ENCODE measurements around the gene MAP3K12. TPM values are rescaled to one million over a fixed set of nuclear protein-coding genes. Genes with fewer than 3 reads are reported as not detected.

The MAP3K12 gene
- total RNA-seq, 1 experiment from 2014 or later, result 3.9 TPM

- Histone ChIP-seq H3K27me3 (replicated peaks; ENCODE audit: control insufficient read depth, insufficient read depth, low read length) (no peaks in the 10 kb centered on the region), H3K4me1 (no peaks in the 10 kb centered on the region), H3K9me3 (no peaks in the 10 kb centered on the region), H3K36me3 (ENCODE audit: control insufficient read depth, insufficient read depth, low read length) (peaks cover 2% of the 10 kb centered on the region), H3K4me3 (ENCODE audit: low read depth, low read length) (no peak overlapping the region)
- Mint-ChIP-seq H3K36me3 (ENCODE audit: insufficient read depth, unreplicated experiment) (peaks cover 33% of the 10 kb centered on the region), H3K9me3 (ENCODE audit: unreplicated experiment) (no peaks in the 10 kb centered on the region), H3K27me3 (ENCODE audit: insufficient read depth, unreplicated experiment) (no peaks in the 10 kb centered on the region), H3K4me1 (ENCODE audit: low read depth, unreplicated experiment) (peaks cover 7% of the 10 kb centered on the region), H3K4me3 (ENCODE audit: unreplicated experiment) (no peak overlapping the region), H3K27ac (ENCODE audit: unreplicated experiment) (no peak overlapping the region)
- BruUV-seq (replicated peaks), result no TSS peak
- CTCF ChIA-PET, result no interaction called here
- POLR2A ChIA-PET, result no interaction called here
- intact Hi-C loops (cut with micrococcal nuclease; ENCODE audit: unreplicated experiment), result no loop called here
- no peak for TF ChIP-seq CTCF (IDR thresholded peaks at IDR 0.05; ENCODE audit: insufficient read depth in 1 of 2, low read depth in 1 of 2, low read length in 1 of 2, severe bottlenecking in 1 of 2, unreplicated experiment in 1 of 2)
- no peak for DNase-seq
Measured at GRCh38 chr12:53505555-53506449, 6.5 kb upstream of the MAP3K12 start.

GRCh38 chr12:53505086-53505485 lies 5.8 kb upstream of the MAP3K12 start:
- CTCF ChIA-PET, result no interaction called here
- no TSS peak for BruUV-seq (replicated peaks)

More at GRCh38 chr12:53505086-53505485, 5.8 kb upstream of the MAP3K12 start:
- no peak for DNase-seq
- Histone ChIP-seq H3K36me3 (ENCODE audit: control insufficient read depth, insufficient read depth, low read length) (peaks cover 2% of the 10 kb centered on the region), H3K4me3 (ENCODE audit: low read depth, low read length) (no peak overlapping the region), H3K27me3 (replicated peaks; ENCODE audit: control insufficient read depth, insufficient read depth, low read length) (no peaks in the 10 kb centered on the region), H3K9me3 (no peaks in the 10 kb centered on the region), H3K4me1 (peaks cover 2% of the 10 kb centered on the region; the same call in 1 of the 2 replicates)
- Mint-ChIP-seq H3K4me3 (ENCODE audit: unreplicated experiment) (no peak overlapping the region), H3K27me3 (ENCODE audit: insufficient read depth, unreplicated experiment) (no peaks in the 10 kb centered on the region), H3K27ac (ENCODE audit: unreplicated experiment) (no peak overlapping the region), H3K4me1 (ENCODE audit: low read depth, unreplicated experiment) (peaks cover 10% of the 10 kb centered on the region), H3K36me3 (ENCODE audit: insufficient read depth, unreplicated experiment) (peaks cover 33% of the 10 kb centered on the region), H3K9me3 (ENCODE audit: unreplicated experiment) (no peaks in the 10 kb centered on the region)
- no peak for TF ChIP-seq CTCF (IDR thresholded peaks at IDR 0.05; ENCODE audit: insufficient read depth in 1 of 2, low read depth in 1 of 2, low read length in 1 of 2, severe bottlenecking in 1 of 2, unreplicated experiment in 1 of 2)
- intact Hi-C loops (cut with micrococcal nuclease; ENCODE audit: unreplicated experiment), result no loop called here
- POLR2A ChIA-PET, result no interaction called here
